SU-DHL-6 (cell line): Measurements from ENCODE around the gene KIF1A.

Experiments used
- H2AFZ ChIP-seq: fragments of 200-600 bp; sonication (generic); 2 replicates; pipeline ENCODE4 v1.6.1; 2014; ENCODE audit warnings: low read depth, mild to moderate bottlenecking, moderate library complexity, mixed read lengths, antibody characterized with exemption, low read length; ENCODE audit not compliant: severe bottlenecking
- H3F3A ChIP-seq: fragments of 200-600 bp; shearing (Covaris generic); 2 replicates; pipeline ENCODE4 v1.6.0; 2016; ENCODE audit warnings: antibody characterized with exemption, mild to moderate bottlenecking; ENCODE audit not compliant: insufficient read depth
- H3K27ac ChIP-seq: fragments of 200-600 bp; sonication (generic); 2 replicates; pipeline ENCODE4 v1.5.1; 2016; ENCODE audit warnings: low read depth, mild to moderate bottlenecking, low read length, moderate library complexity, mixed read lengths
- H3K27me3 ChIP-seq: fragments of 200-600 bp; sonication (generic), shearing (Covaris generic); 2 replicates; pipeline ENCODE4 v1.6.0; 2014; ENCODE audit warnings: mild to moderate bottlenecking, low read length
- H3K36me3 ChIP-seq: fragments of 200-600 bp; sonication (generic); 2 replicates; pipeline ENCODE4 v1.6.1; 2014; ENCODE audit warnings: mild to moderate bottlenecking, low read length, mixed read lengths
- H3K4me2 ChIP-seq: fragments of 300-600, 200-600 bp; shearing (Covaris generic), sonication (generic); 2 replicates; pipeline ENCODE4 v1.6.0; 2014; ENCODE audit warnings: low read length, low read depth, mild to moderate bottlenecking; ENCODE audit not compliant: poor library complexity, severe bottlenecking
- H3K4me3 ChIP-seq: fragments of 200-600 bp; sonication (generic); 2 replicates; pipeline ENCODE4 v1.5.1; 2014; ENCODE audit warnings: antibody characterized with exemption, low read length, mild to moderate bottlenecking, mixed read lengths; ENCODE audit not compliant: insufficient read depth, poor library complexity, severe bottlenecking
- H3K79me2 ChIP-seq: fragments of 200-600 bp; sonication (generic); 2 replicates; pipeline ENCODE4 v1.6.1; 2014; ENCODE audit warnings: mild to moderate bottlenecking, low read length, moderate library complexity; ENCODE audit not compliant: insufficient read depth
- H3K9ac ChIP-seq: fragments of 200-600 bp; sonication (generic); 2 replicates; pipeline ENCODE4 v1.7.0; 2014; ENCODE audit warnings: mild to moderate bottlenecking, low read length
- H3K9me2 ChIP-seq: fragments of 200-600 bp; sonication (generic); replicated peaks from 2 replicates; pipeline ENCODE4 v1.6.1; 2014; ENCODE audit warnings: low read length; ENCODE audit not compliant: insufficient read depth
- H3K9me3 ChIP-seq: fragments of 200-600 bp; sonication (generic); 2 replicates; pipeline ENCODE4 v1.6.1; 2014; ENCODE audit warnings: low read length, mixed read lengths; ENCODE audit not compliant: insufficient read depth
- H4K20me1 ChIP-seq: fragments of 200-600 bp; sonication (generic); 2 replicates; pipeline ENCODE4 v1.6.1; 2014; ENCODE audit warnings: low read depth, mild to moderate bottlenecking, antibody characterized with exemption, low read length, moderate library complexity, mixed read lengths
- EZH2phosphoT487 ChIP-seq: fragments of 200-600 bp; sonication (generic), shearing (Covaris generic); conservative IDR thresholded peaks from 2 replicates; pipeline ENCODE4 v1.6.1; 2018; ENCODE audit warnings: mild to moderate bottlenecking, antibody characterized with exemption, low read length, moderate library complexity, mixed read lengths
- TF ChIP-seq, protein P1 (sequence below): fragments of 200-600 bp; sonication (generic); IDR thresholded peaks from one replicate; pipeline ENCODE4 v1.5.1; 2017; ENCODE audit warnings: antibody characterized with exemption, mild to moderate bottlenecking, low read length, moderate library complexity; ENCODE audit not compliant: insufficient read depth, poor library complexity, severe bottlenecking

KIF1A gene

DNA sequence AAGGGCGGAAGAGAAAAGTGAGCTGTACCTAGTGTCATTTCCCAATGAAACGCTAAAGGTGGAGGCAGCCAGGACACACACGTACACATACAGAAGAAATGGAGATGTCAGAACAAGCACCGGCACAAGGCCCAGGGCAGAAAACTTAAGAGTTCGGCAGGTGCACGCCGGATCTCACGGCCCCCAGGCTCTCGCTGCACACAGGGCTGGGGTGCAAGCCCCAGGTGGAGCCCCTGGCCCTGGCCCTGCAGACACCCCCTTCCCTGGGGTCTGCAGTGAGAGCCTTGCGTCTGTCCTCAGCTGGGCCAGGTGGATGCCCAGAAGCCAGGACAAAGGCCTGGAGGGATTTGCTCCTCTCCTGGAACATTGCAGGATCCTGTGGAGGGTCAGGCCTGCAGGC is 91.7 kb downstream of the KIF1A start:
- no peaks in the 10 kb centered on the region for H3K79me2 ChIP-seq

DNA sequence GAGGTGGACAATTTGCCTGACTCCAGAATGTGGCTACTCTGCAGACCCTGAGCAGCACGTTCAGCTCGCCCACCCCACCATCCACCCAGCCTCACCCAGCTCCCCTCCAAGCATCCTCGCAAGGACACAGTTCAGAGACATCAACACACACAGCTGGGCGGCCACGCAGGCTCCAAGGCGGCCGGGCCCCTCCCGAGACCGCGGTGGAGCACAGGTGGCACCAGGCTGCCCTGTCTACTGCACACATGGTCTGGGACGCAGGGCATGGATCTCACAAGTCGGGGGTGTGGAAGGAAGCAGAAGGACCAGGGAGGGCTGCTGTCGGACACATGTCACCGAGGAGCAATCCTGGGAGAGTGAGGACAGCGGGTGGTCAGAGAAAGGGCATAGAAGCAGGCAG is 92.1 kb downstream of the KIF1A start:
- no peaks in the 10 kb centered on the region for H3K79me2 ChIP-seq
- TF ChIP-seq, protein P1, sequence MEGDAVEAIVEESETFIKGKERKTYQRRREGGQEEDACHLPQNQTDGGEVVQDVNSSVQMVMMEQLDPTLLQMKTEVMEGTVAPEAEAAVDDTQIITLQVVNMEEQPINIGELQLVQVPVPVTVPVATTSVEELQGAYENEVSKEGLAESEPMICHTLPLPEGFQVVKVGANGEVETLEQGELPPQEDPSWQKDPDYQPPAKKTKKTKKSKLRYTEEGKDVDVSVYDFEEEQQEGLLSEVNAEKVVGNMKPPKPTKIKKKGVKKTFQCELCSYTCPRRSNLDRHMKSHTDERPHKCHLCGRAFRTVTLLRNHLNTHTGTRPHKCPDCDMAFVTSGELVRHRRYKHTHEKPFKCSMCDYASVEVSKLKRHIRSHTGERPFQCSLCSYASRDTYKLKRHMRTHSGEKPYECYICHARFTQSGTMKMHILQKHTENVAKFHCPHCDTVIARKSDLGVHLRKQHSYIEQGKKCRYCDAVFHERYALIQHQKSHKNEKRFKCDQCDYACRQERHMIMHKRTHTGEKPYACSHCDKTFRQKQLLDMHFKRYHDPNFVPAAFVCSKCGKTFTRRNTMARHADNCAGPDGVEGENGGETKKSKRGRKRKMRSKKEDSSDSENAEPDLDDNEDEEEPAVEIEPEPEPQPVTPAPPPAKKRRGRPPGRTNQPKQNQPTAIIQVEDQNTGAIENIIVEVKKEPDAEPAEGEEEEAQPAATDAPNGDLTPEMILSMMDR: no peak
- no peak for TF ChIP-seq EZH2phosphoT487
- no peak overlapping the region for H2AFZ ChIP-seq
- H3K9me3 ChIP-seq: no peaks in the 10 kb centered on the region
- no peaks in the 10 kb centered on the region for H3K36me3 ChIP-seq
- H3K27ac ChIP-seq: no peak overlapping the region
- no peaks in the 10 kb centered on the region for H3K9me2 ChIP-seq
- H3K4me2 ChIP-seq: no peak overlapping the region
- H3K4me3 ChIP-seq: no peak overlapping the region
- H3F3A ChIP-seq: no peaks in the 10 kb centered on the region
- H4K20me1 ChIP-seq: no peaks in the 10 kb centered on the region
- H3K27me3 ChIP-seq: no peaks in the 10 kb centered on the region
- no peak overlapping the region for H3K9ac ChIP-seq

More for the DNA sequence above, 91.7 kb downstream of the KIF1A start:
- TF ChIP-seq EZH2phosphoT487: no peak
- TF ChIP-seq, protein P1: no peak
- Histone ChIP-seq H3K9ac (no peak overlapping the region), H3F3A (no peaks in the 10 kb centered on the region), H2AFZ (no peak overlapping the region), H3K9me3 (no peaks in the 10 kb centered on the region), H3K36me3 (no peaks in the 10 kb centered on the region), H4K20me1 (no peaks in the 10 kb centered on the region), H3K4me2 (no peak overlapping the region), H3K27me3 (no peaks in the 10 kb centered on the region), H3K9me2 (no peaks in the 10 kb centered on the region), H3K4me3 (no peak overlapping the region), H3K27ac (no peak overlapping the region)

DNA sequence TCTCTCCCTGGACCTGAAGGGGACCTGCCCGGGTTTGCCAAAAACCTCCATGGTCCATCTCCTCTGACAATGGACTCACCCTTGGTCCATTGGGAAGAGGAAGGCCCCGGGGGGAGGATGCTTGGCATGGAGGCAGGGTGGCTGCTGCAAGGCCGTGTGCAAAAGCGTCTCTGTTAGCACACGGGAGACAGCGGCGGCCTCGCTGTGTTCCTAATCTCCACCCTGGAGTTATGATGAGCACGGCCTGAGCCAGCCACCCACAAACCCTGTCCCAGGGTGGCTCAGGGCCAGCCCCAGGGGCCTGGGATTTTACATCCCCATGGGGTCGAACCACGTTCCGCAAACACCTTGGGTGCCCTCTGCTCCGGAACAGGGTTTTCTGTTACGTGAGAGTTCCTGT is 92.6 kb downstream of the KIF1A start:
- no peak overlapping the region for H3K27ac ChIP-seq
- H3K36me3 ChIP-seq: no peaks in the 10 kb centered on the region
- H3K4me2 ChIP-seq: no peak overlapping the region
- no peak overlapping the region for H3K4me3 ChIP-seq
- H3K79me2 ChIP-seq: no peaks in the 10 kb centered on the region
- H4K20me1 ChIP-seq: no peaks in the 10 kb centered on the region
- H3K27me3 ChIP-seq: no peaks in the 10 kb centered on the region
- H3F3A ChIP-seq: no peaks in the 10 kb centered on the region
- H3K9me3 ChIP-seq: no peaks in the 10 kb centered on the region
- no peak overlapping the region for H3K9ac ChIP-seq
- TF ChIP-seq EZH2phosphoT487: no peak
- TF ChIP-seq, protein P1: no peak
- no peak overlapping the region for H2AFZ ChIP-seq
- H3K9me2 ChIP-seq: no peaks in the 10 kb centered on the region
